ENCODE measurements around the gene NLRC5. TPM values are rescaled to one million over a fixed set of nuclear protein-coding genes. Genes with fewer than 3 reads are reported as not detected.

NLRC5 gene
- total and polyA plus RNA-seq, 9 of the 15 experiments (the other 6 are each of a cell fraction or from before 2014, with no cell fraction given): 0.59 to 0.71 TPM; not detected in 7

DNA sequence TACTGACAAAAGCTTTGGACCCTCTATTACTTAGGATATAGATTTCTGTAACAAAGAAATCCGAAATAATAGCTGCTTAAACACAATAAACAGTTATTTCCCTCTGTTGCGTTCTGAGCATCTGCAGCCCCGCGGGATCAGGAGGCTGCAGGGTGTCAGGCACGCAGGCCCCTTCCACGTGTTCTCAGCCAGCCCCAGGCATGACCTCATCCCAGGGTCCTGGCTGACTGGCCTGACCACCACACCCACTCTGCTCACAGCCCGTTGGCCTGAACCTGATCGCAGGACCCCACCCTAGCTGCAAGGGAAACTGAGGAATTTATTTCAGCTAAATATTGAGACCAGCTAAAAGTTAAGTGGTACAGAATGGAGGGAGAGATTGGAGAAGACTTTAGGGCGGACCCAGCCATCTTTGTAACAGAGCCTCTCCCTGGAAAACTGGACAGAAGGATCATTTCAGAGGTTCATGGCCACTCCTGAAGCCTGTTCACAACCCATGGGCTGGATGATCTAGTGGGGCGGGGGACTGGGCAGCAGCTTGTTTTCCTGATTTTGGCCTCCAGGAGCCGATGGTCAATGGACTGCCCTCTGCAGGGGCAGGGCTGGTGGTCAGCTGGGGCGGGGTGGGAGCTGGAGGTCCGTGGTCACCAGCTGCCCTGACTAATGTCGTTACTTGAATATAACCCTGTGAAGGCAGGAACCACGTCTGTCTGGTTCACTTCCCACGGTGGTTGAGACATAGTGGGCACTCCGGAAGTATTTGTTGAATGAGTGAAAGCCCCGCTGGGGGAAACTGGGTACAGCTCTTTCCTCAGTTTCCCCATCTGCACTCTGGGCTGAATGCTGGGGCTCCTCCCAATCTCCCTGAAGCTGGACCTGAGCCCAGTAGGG is 16.7 kb upstream of the NLRC5 start (continued):
- TF ChIP-seq MGA (IDR thresholded peaks at IDR 0.05) (peak; percentile 28; the same call in 1 of the 2 replicates), SRSF1 (IDR thresholded peaks at IDR 0.05; ENCODE audit: low read depth, low read length) (no peak), ZNF197 (CRISPR knock-in tag; IDR thresholded peaks at IDR 0.05; ENCODE audit: low read depth) (no peak), SIN3B (IDR thresholded peaks at IDR 0.05; ENCODE audit: low read depth) (no peak), ATF7 (IDR thresholded peaks at IDR 0.05) (peak; percentile 21; the same call in 1 of the 2 replicates), FOS (IDR thresholded peaks at IDR 0.05; ENCODE audit: extremely low read depth, insufficient read length) (no peak), ZBTB8A (IDR thresholded peaks at IDR 0.05; ENCODE audit: partially characterized antibody) (no peak), SPI1 (IDR thresholded peaks at IDR 0.05; ENCODE audit: borderline replicate concordance, low read depth, low read length) (no peak), ETV1 (tag; conservative IDR thresholded peaks at IDR 0.05; ENCODE audit: low read depth) (no peak), NFE2L1 (tag; IDR thresholded peaks at IDR 0.05; ENCODE audit: borderline replicate concordance, low read depth) (no peak), CC2D1A (IDR thresholded peaks at IDR 0.05) (no peak), L3MBTL2 (IDR thresholded peaks at IDR 0.05) (peak; percentile 46)
- TF ChIP-seq, protein P1, sequence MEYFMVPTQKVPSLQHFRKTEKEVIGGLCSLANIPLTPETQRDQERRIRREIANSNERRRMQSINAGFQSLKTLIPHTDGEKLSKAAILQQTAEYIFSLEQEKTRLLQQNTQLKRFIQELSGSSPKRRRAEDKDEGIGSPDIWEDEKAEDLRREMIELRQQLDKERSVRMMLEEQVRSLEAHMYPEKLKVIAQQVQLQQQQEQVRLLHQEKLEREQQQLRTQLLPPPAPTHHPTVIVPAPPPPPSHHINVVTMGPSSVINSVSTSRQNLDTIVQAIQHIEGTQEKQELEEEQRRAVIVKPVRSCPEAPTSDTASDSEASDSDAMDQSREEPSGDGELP (CRISPR knock-in tag; IDR thresholded peaks at IDR 0.05; ENCODE audit: borderline replicate concordance): peak; percentile 26; the same call in 1 of the 2 replicates
- TF ChIP-seq, protein P2, sequence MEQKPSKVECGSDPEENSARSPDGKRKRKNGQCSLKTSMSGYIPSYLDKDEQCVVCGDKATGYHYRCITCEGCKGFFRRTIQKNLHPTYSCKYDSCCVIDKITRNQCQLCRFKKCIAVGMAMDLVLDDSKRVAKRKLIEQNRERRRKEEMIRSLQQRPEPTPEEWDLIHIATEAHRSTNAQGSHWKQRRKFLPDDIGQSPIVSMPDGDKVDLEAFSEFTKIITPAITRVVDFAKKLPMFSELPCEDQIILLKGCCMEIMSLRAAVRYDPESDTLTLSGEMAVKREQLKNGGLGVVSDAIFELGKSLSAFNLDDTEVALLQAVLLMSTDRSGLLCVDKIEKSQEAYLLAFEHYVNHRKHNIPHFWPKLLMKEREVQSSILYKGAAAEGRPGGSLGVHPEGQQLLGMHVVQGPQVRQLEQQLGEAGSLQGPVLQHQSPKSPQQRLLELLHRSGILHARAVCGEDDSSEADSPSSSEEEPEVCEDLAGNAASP (IDR thresholded peaks at IDR 0.05): no peak
